Measurements from ENCODE around the gene NUDCD3. TPM values are rescaled to one million over a fixed set of nuclear protein-coding genes. Genes with fewer than 3 reads are reported as not detected.

NUDCD3 gene
- total RNA-seq, 1 experiment from 2014 or later: 82.3 TPM

DNA sequence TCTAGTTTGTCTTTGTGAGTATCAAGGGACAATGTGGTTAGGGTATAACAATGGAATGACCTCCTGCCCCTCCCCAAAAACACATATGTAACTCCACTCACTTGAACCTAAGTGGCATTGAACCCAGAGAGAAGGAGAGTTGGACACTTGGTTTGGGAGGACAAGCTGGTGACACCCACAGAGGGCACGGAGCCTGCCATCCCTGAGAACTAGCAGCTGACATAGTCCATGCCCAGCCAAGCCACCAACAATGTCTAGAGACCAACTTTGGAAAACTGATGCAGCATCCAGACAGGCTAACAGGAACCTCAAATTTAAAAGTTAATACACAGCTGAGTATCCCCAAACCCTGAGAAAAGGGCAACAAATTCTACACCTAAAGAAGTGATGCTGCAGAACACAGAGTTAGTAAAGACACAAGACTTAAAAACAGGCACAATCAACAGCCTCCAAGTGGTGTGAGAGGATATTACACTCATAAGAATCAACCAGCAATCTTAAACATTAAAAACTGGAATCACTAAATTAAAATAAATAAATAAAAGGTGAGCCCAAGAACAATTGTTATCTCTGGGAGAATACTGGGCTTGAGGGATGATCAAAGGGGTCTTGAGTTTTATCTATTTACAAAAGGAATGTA is 27.2 kb downstream of the NUDCD3 start:
- Histone ChIP-seq H3K4me3 (ENCODE audit: low read length) (no peak overlapping the region), H2AFZ (ENCODE audit: low read length) (no peak overlapping the region), H3K79me2 (ENCODE audit: low read length) (peaks cover 91% of the 10 kb centered on the region), H3K9ac (ENCODE audit: low read length) (no peak overlapping the region), H4K20me1 (ENCODE audit: low read length) (no peaks in the 10 kb centered on the region), H3K9me3 (ENCODE audit: low read length) (no peaks in the 10 kb centered on the region), H3K4me2 (ENCODE audit: low read length) (no peak overlapping the region), H3F3A (ENCODE audit: low read length, unreplicated experiment) (no peaks in the 10 kb centered on the region), H3K27ac (ENCODE audit: low read length) (no peak overlapping the region), H3K27me3 (ENCODE audit: low read length) (no peaks in the 10 kb centered on the region), H3K9me2 (replicated peaks; ENCODE audit: low read length) (no peaks in the 10 kb centered on the region), H3K4me1 (ENCODE audit: insufficient read depth, low read length) (peaks cover 13% of the 10 kb centered on the region), H3K36me3 (ENCODE audit: low read depth, low read length) (peaks cover 21% of the 10 kb centered on the region; the same call in 1 of the 2 replicates)
- DNase-seq: peak; percentile 22
- ChIA-PET CTCF (no interaction called here), POLR2A (ENCODE audit: unreplicated experiment) (no interaction called here)
- BruUV-seq (replicated peaks): no TSS peak
- intact Hi-C loops (cut with micrococcal nuclease): no loop called here
- ATAC-seq: no peak
- TF ChIP-seq, protein P1, sequence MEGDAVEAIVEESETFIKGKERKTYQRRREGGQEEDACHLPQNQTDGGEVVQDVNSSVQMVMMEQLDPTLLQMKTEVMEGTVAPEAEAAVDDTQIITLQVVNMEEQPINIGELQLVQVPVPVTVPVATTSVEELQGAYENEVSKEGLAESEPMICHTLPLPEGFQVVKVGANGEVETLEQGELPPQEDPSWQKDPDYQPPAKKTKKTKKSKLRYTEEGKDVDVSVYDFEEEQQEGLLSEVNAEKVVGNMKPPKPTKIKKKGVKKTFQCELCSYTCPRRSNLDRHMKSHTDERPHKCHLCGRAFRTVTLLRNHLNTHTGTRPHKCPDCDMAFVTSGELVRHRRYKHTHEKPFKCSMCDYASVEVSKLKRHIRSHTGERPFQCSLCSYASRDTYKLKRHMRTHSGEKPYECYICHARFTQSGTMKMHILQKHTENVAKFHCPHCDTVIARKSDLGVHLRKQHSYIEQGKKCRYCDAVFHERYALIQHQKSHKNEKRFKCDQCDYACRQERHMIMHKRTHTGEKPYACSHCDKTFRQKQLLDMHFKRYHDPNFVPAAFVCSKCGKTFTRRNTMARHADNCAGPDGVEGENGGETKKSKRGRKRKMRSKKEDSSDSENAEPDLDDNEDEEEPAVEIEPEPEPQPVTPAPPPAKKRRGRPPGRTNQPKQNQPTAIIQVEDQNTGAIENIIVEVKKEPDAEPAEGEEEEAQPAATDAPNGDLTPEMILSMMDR (conservative IDR thresholded peaks at IDR 0.05; ENCODE audit: low read depth, low read length): peak; percentile 53
- TF ChIP-seq EZH2 (IDR thresholded peaks at IDR 0.05; ENCODE audit: low read length, unreplicated experiment): no peak

DNA sequence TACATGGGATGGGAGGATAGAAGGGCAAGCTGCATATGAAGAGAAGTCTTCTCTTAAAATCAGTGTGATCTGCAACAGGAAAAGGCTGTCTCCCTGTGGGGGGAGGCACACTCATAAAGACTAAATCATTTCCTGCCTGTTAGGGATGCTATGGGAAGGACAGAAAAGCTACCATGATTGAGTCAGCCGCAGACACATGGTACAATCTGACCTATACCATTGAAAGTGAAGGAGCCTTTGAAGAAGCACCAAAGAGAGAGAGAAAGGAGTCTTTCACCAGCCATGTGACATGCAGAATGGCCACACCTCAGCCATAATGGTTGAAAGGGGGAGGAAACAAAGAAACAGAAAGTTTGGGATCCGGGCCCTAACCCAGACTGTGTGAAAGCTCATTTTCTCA is 29.1 kb downstream of the NUDCD3 start:
- Histone ChIP-seq H3K4me2 (ENCODE audit: low read length) (no peak overlapping the region), H3K79me2 (ENCODE audit: low read length) (peaks cover 89% of the 10 kb centered on the region), H2AFZ (ENCODE audit: low read length) (no peak overlapping the region), H3K9me3 (ENCODE audit: low read length) (no peaks in the 10 kb centered on the region), H3K9me2 (replicated peaks; ENCODE audit: low read length) (no peaks in the 10 kb centered on the region), H3K36me3 (ENCODE audit: low read depth, low read length) (peaks cover 12% of the 10 kb centered on the region; the same call in 1 of the 2 replicates), H3K4me3 (ENCODE audit: low read length) (no peak overlapping the region), H3K27ac (ENCODE audit: low read length) (peak overlapping the region; percentile 37), H3K27me3 (ENCODE audit: low read length) (no peaks in the 10 kb centered on the region), H4K20me1 (ENCODE audit: low read length) (no peaks in the 10 kb centered on the region), H3K9ac (ENCODE audit: low read length) (no peak overlapping the region), H3K4me1 (ENCODE audit: insufficient read depth, low read length) (peaks cover 13% of the 10 kb centered on the region), H3F3A (ENCODE audit: low read length, unreplicated experiment) (no peaks in the 10 kb centered on the region)
- CTCF ChIA-PET: no interaction called here
- BruUV-seq (replicated peaks): no TSS peak
- intact Hi-C loops (cut with micrococcal nuclease): no loop called here
- TF ChIP-seq EZH2 (IDR thresholded peaks at IDR 0.05; ENCODE audit: low read length, unreplicated experiment) (no peak), EZH2phosphoT487 (IDR thresholded peaks at IDR 0.05; ENCODE audit: borderline replicate concordance, low read length) (no peak)
- TF ChIP-seq, protein P1 (conservative IDR thresholded peaks at IDR 0.05; ENCODE audit: low read depth, low read length): no peak
- DNase-seq (peak; percentile 43), ATAC-seq (peak; percentile 82)
- POLR2A ChIA-PET (ENCODE audit: unreplicated experiment): no interaction called here

DNA sequence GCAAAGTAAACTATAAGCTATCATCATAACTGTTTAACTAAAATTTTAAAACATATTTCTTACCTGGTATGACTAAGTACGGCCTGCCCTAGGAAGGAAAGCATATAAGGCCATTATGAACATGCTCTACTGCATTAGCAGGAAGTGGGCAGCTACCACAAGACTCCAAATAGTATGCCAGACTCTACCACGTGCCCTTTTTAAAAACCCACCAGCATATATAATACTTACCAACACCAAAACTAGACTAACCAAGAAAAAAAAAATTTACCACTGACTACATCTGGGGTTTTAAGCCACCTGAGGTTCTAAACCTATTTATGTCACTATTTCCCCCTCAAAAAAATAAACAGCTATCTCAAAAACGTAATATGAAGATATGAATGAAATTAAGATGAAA is 30.1 kb downstream of the NUDCD3 start:
- no peaks in the 10 kb centered on the region for H3K27me3 ChIP-seq (ENCODE audit: low read length)
- no peaks in the 10 kb centered on the region for H4K20me1 ChIP-seq (ENCODE audit: low read length)
- intact Hi-C loops (cut with micrococcal nuclease): no loop called here
- H3K9me2 ChIP-seq (replicated peaks; ENCODE audit: low read length): no peaks in the 10 kb centered on the region
- peaks cover 13% of the 10 kb centered on the region for H3K4me1 ChIP-seq (ENCODE audit: insufficient read depth, low read length)
- ChIA-PET POLR2A (ENCODE audit: unreplicated experiment) (no interaction called here), CTCF (no interaction called here)
- peaks cover 86% of the 10 kb centered on the region for H3K79me2 ChIP-seq (ENCODE audit: low read length)
- H3K9ac ChIP-seq (ENCODE audit: low read length): no peak overlapping the region
- H3K36me3 ChIP-seq (ENCODE audit: low read depth, low read length): peaks cover 12% of the 10 kb centered on the region; the same call in 1 of the 2 replicates
- no peaks in the 10 kb centered on the region for H3F3A ChIP-seq (ENCODE audit: low read length, unreplicated experiment)
- no TSS peak for BruUV-seq (replicated peaks)
- DNase-seq (no peak), ATAC-seq (peak; percentile 37; the same call in 1 of the 2 replicates)
- H3K4me2 ChIP-seq (ENCODE audit: low read length): no peak overlapping the region
- H3K9me3 ChIP-seq (ENCODE audit: low read length): no peaks in the 10 kb centered on the region
- H2AFZ ChIP-seq (ENCODE audit: low read length): no peak overlapping the region
- H3K27ac ChIP-seq (ENCODE audit: low read length): no peak overlapping the region
- no peak for TF ChIP-seq EZH2 (IDR thresholded peaks at IDR 0.05; ENCODE audit: low read length, unreplicated experiment)
- no peak overlapping the region for H3K4me3 ChIP-seq (ENCODE audit: low read length)

Data from PC-3 (cell line).